Measurements from ENCODE around the gene BCAS3.

DNA sequence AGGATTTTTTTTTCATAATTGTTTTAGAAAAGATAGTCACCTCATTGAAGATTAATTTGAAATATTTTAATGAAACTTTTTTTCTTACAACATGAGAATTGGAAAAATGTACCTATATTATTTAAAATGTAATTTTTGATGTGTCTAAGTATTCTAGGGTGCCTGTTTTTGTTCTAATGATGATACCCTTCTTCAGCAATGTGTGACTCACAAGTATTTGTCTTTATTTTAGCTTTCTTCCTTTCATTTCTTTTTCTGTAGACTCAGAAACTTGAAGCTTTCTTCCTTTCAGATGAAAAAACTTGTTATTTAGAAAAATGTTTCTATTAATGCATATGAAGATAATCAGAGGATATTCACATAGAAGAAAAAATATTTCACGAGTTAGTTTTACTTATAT, 231.8 kb downstream of the BCAS3 start:
- TF ChIP-seq POLR2A (IDR thresholded peaks at IDR 0.05) = no peak
- TF ChIP-seq, protein P1, sequence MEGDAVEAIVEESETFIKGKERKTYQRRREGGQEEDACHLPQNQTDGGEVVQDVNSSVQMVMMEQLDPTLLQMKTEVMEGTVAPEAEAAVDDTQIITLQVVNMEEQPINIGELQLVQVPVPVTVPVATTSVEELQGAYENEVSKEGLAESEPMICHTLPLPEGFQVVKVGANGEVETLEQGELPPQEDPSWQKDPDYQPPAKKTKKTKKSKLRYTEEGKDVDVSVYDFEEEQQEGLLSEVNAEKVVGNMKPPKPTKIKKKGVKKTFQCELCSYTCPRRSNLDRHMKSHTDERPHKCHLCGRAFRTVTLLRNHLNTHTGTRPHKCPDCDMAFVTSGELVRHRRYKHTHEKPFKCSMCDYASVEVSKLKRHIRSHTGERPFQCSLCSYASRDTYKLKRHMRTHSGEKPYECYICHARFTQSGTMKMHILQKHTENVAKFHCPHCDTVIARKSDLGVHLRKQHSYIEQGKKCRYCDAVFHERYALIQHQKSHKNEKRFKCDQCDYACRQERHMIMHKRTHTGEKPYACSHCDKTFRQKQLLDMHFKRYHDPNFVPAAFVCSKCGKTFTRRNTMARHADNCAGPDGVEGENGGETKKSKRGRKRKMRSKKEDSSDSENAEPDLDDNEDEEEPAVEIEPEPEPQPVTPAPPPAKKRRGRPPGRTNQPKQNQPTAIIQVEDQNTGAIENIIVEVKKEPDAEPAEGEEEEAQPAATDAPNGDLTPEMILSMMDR (IDR thresholded peaks at IDR 0.05) = no peak
